ENCODE data around the gene MYO10.

DNA sequence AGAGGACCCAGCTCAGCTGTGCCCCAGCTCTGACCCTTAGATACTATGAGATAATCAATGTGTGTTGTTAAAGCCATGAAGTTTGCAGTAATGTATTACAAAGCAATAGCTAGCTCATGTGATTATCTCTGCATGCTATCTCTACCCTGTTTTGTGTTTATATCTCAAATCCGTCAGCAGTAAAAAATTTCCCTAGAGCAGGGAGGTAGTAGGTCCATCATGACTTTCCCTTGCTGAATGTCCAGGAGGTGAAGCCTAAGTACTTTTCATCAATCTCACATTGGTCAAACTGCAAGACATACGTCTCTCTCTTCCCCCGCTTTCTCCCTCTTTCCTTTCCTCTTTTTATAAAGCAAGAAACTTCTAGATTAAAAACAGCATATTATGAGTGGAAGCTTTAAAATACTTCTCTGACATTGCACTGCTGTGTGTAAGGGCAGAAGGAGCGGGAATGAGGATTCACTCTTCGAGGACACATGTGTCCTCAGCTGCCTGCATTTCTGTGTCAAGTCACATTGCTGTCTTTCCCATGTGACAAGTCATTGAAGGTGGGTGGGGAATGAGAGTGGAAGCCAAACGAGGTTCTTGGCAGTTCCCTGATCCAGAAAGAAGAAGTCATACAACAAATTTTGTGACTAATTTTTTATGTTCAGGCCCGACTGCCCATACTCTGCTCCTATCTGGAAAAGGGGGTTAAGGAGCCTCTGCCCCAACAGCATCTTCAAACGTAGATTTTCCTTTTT, 226.2 kb downstream of the MYO10 start:
- TF ChIP-seq, protein P1, sequence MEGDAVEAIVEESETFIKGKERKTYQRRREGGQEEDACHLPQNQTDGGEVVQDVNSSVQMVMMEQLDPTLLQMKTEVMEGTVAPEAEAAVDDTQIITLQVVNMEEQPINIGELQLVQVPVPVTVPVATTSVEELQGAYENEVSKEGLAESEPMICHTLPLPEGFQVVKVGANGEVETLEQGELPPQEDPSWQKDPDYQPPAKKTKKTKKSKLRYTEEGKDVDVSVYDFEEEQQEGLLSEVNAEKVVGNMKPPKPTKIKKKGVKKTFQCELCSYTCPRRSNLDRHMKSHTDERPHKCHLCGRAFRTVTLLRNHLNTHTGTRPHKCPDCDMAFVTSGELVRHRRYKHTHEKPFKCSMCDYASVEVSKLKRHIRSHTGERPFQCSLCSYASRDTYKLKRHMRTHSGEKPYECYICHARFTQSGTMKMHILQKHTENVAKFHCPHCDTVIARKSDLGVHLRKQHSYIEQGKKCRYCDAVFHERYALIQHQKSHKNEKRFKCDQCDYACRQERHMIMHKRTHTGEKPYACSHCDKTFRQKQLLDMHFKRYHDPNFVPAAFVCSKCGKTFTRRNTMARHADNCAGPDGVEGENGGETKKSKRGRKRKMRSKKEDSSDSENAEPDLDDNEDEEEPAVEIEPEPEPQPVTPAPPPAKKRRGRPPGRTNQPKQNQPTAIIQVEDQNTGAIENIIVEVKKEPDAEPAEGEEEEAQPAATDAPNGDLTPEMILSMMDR (IDR thresholded peaks at IDR 0.05; ENCODE audit: low read depth, low read length) = no peak
- TF ChIP-seq EZH2phosphoT487 (IDR thresholded peaks at IDR 0.05; ENCODE audit: low read depth) = no peak

Measured in OCI-LY3 (cell line).